Activated T-helper 2 cell treated with anti-CD3 and anti-CD28 coated beads, Interferon-gamma antibody, Interleukin-2, Interleukin-4, amounts not matched to agents 10 μg/mL and 5 μg/mL and 100 μg/mL, durations not matched to agents 14 hours and 24 hours and 36 hours (primary cell): ENCODE results near the gene BIN1. TPM values are rescaled to one million over a fixed set of nuclear protein-coding genes. Genes with fewer than 3 reads are reported as not detected.

Experiments
- DNase-seq: peaks from one replicate; pipeline ENCODE4 v3.0.0; 2021; ENCODE audit warnings: low spot score
- H3K27ac Mint-ChIP-seq: one replicate; pipeline ENCODE4 v1.8.0; 2021; ENCODE audit warnings: mixed read lengths
- H3K27me3 Mint-ChIP-seq: one replicate; pipeline ENCODE4 v1.8.0; 2021; ENCODE audit warnings: low read depth, mixed read lengths
- H3K36me3 Mint-ChIP-seq: one replicate; pipeline ENCODE4 v1.8.0; 2021; ENCODE audit warnings: low read depth, mixed read lengths
- H3K4me1 Mint-ChIP-seq: one replicate; pipeline ENCODE4 v1.8.0; 2021; ENCODE audit warnings: low read depth, mixed read lengths
- H3K4me3 Mint-ChIP-seq: one replicate; pipeline ENCODE4 v1.8.0; 2021; ENCODE audit warnings: low read depth, mild to moderate bottlenecking, moderate library complexity, mixed read lengths
- H3K9me3 Mint-ChIP-seq: one replicate; pipeline ENCODE4 v1.8.0; 2021; ENCODE audit warnings: mixed read lengths
- intact Hi-C: fragments of 100-400 bp; cut with micrococcal nuclease; formaldehyde crosslinking; loops from one replicate; pipeline ENCODE4 v1.15.1; 2023
- total RNA-seq: library from RNA; stranded (reverse); gene quantifications from 2 replicates; pipeline ENCODE4 v1.2.3, GENCODE V29; 2022

Gene BIN1
- total RNA-seq, 1 donor from 2014 or later = 51.7 TPM

GRCh38 chr2:127044977-127045661 lies 61.8 kb downstream of the BIN1 start:
- intact Hi-C loops = no loop called here
- Mint-ChIP-seq H3K27me3 (no peaks in the 10 kb centered on the region), H3K27ac (no peak overlapping the region), H3K4me3 (no peak overlapping the region), H3K36me3 (peaks cover 3% of the 10 kb centered on the region), H3K9me3 (no peaks in the 10 kb centered on the region), H3K4me1 (peaks cover 2% of the 10 kb centered on the region)
- DNase-seq = no peak

DNA sequence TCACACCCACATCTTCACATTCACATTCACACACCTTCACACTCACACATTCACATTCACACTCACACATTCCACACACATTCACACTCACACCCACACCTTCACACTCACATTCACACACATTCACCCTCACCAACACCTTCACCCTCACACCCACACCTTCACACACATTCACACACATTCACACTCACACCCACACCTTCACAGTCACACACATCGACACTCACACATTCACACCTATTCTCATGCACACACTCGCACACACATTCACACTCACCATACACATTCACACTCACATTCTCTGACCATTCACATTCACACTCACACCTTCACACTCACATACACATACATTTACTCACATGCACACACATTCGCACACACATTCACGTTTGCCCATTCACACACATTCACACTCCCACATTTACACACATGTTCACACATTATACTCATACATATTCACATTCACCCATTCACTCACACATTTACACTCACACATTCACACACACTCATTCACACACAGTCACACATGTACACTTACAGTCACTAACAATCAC lies 62.7 kb downstream of the BIN1 start:
- intact Hi-C loops = no loop called here
- Mint-ChIP-seq H3K4me3 (no peak overlapping the region), H3K27ac (no peak overlapping the region), H3K4me1 (no peaks in the 10 kb centered on the region), H3K36me3 (peaks cover 3% of the 10 kb centered on the region), H3K27me3 (no peaks in the 10 kb centered on the region), H3K9me3 (no peaks in the 10 kb centered on the region)
- DNase-seq = no peak

DNA sequence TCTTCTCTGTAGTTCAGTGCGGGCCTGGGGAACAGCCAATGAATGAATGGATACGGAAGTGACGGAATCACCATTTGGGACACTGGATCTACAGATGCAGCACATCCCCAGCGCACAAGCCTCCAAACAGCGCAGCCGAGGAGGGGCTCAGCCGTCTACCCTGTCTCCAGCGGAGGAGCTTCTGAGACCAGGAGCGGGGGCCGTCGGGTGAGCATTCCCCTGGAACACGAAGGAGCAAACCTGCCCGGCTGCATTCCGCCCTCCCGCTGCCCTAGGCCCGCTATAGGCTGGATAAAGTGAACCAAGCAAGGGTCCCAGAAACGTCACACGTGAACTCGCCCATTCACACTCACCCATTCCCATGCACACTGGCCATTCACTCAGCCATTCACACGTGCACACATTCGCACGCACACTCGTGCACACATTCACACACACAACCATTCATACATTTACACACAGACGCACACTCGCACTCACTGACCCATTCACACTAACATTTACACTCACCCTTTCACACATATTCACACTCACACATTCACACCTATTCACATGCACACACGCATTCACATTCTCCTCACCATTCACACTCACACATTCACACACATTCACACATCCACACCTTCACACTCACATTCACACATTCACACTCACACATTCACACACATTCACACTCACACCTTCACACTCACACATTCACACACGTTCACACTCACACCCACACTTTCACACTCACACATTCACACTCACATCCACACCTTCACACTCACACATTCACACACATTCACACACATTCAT lies 63.4 kb downstream of the BIN1 start:
- H3K27me3 Mint-ChIP-seq = no peaks in the 10 kb centered on the region
- H3K4me1 Mint-ChIP-seq = no peaks in the 10 kb centered on the region
- DNase-seq = no peak
- intact Hi-C loops = no loop called here
- H3K4me3 Mint-ChIP-seq = no peak overlapping the region
- H3K27ac Mint-ChIP-seq = no peak overlapping the region
- H3K36me3 Mint-ChIP-seq = peaks cover 3% of the 10 kb centered on the region
- H3K9me3 Mint-ChIP-seq = no peaks in the 10 kb centered on the region

DNA sequence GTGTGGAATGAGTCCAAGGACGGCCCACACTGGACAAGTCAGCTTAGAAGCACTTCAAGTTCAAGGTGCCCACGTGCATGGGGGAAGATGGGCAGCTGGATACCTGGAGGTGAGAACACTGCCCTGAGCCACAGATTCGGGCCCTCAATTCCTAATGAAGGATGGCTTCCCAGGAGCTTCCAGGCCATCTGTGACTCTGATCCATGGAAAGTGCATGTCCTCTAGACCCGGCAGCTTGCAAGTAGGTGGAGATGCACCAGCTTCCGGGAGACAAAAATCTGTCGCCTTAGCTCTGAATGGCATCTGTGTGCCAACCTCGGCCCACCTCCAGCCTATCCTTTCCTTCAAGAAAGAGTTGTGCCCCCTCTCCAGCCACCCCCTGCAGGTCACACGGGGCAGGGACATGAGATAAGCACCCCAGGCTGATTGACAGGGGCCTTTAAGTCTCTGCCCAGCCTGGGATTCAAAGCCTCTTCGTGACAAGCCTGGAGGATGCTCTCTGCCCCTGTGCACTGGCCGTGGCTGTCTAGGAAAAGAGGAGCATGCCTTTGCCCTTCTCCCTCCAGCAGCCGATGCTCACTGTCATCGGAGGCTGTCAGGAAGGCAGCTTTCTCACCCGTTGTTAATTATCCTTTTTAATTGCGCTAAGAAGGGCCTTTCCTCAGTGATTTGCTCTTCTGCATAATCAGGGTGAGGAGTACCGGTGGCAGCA lies 65.5 kb downstream of the BIN1 start:
- intact Hi-C loops = no loop called here
- Mint-ChIP-seq H3K36me3 (no peaks in the 10 kb centered on the region), H3K27me3 (no peaks in the 10 kb centered on the region), H3K9me3 (no peaks in the 10 kb centered on the region), H3K27ac (no peak overlapping the region), H3K4me3 (no peak overlapping the region), H3K4me1 (no peaks in the 10 kb centered on the region)
- no peak for DNase-seq

GRCh38 chr2:127040169-127040568 lies 66.8 kb downstream of the BIN1 start:
- Mint-ChIP-seq H3K4me3 (no peak overlapping the region), H3K4me1 (no peaks in the 10 kb centered on the region), H3K36me3 (no peaks in the 10 kb centered on the region), H3K27ac (no peak overlapping the region), H3K27me3 (no peaks in the 10 kb centered on the region), H3K9me3 (no peaks in the 10 kb centered on the region)
- no peak for DNase-seq
- intact Hi-C loops = no loop called here

- no peak for DNase-seq
- H3K4me3 Mint-ChIP-seq = no peak overlapping the region
- H3K36me3 Mint-ChIP-seq = no peaks in the 10 kb centered on the region
- H3K27me3 Mint-ChIP-seq = no peaks in the 10 kb centered on the region
- no peaks in the 10 kb centered on the region for H3K4me1 Mint-ChIP-seq
- no peaks in the 10 kb centered on the region for H3K9me3 Mint-ChIP-seq
- intact Hi-C loops = no loop called here
- no peak overlapping the region for H3K27ac Mint-ChIP-seq
Observed at GRCh38 chr2:127039387-127040031, 67.4 kb downstream of the BIN1 start.

- no peaks in the 10 kb centered on the region for H3K36me3 Mint-ChIP-seq
- peaks cover 2% of the 10 kb centered on the region for H3K4me1 Mint-ChIP-seq
- no peak overlapping the region for H3K27ac Mint-ChIP-seq
- peaks cover 8% of the 10 kb centered on the region for H3K27me3 Mint-ChIP-seq
- H3K4me3 Mint-ChIP-seq = no peak overlapping the region
- H3K9me3 Mint-ChIP-seq = no peaks in the 10 kb centered on the region
- intact Hi-C loops = no loop called here
- no peak for DNase-seq
Observed at GRCh38 chr2:127037476-127037875, 69.5 kb downstream of the BIN1 start.

GRCh38 chr2:127034883-127035611 lies 71.9 kb downstream of the BIN1 start:
- Mint-ChIP-seq H3K4me1 (peaks cover 3% of the 10 kb centered on the region), H3K36me3 (no peaks in the 10 kb centered on the region), H3K9me3 (no peaks in the 10 kb centered on the region), H3K27me3 (peaks cover 16% of the 10 kb centered on the region), H3K27ac (no peak overlapping the region), H3K4me3 (no peak overlapping the region)
- intact Hi-C loops = no loop called here
- DNase-seq = no peak

- no peaks in the 10 kb centered on the region for H3K36me3 Mint-ChIP-seq
- H3K4me1 Mint-ChIP-seq = peaks cover 3% of the 10 kb centered on the region
- H3K27ac Mint-ChIP-seq = no peak overlapping the region
- peak; percentile 4 for DNase-seq
- peaks cover 24% of the 10 kb centered on the region for H3K27me3 Mint-ChIP-seq
- intact Hi-C loops = no loop called here
- no peaks in the 10 kb centered on the region for H3K9me3 Mint-ChIP-seq
- no peak overlapping the region for H3K4me3 Mint-ChIP-seq
Observed at GRCh38 chr2:127034051-127034450, 72.9 kb downstream of the BIN1 start.

- Mint-ChIP-seq H3K4me3 (no peak overlapping the region), H3K27ac (no peak overlapping the region), H3K9me3 (no peaks in the 10 kb centered on the region), H3K4me1 (peaks cover 3% of the 10 kb centered on the region), H3K27me3 (peaks cover 35% of the 10 kb centered on the region), H3K36me3 (no peaks in the 10 kb centered on the region)
- DNase-seq = no peak
- intact Hi-C loops = no loop called here
Observed at GRCh38 chr2:127032621-127033020, 74.3 kb downstream of the BIN1 start.

GRCh38 chr2:127029350-127030051 lies 77.5 kb downstream of the BIN1 start:
- no peak overlapping the region for H3K4me3 Mint-ChIP-seq
- no peaks in the 10 kb centered on the region for H3K9me3 Mint-ChIP-seq
- no peak for DNase-seq
- peaks cover 13% of the 10 kb centered on the region for H3K4me1 Mint-ChIP-seq
- intact Hi-C loops = no loop called here
- H3K36me3 Mint-ChIP-seq = no peaks in the 10 kb centered on the region
- H3K27me3 Mint-ChIP-seq = peaks cover 46% of the 10 kb centered on the region
- H3K27ac Mint-ChIP-seq = no peak overlapping the region
